Measurements from ENCODE around the gene PDLIM1. TPM values are rescaled to one million over a fixed set of nuclear protein-coding genes. Genes with fewer than 3 reads are reported as not detected.

PDLIM1 gene
- total and polyA plus RNA-seq, 2 of the 8 experiments (the other 6 are each of a cell fraction or from before 2014, with no cell fraction given) = 169 to 245 TPM

DNA sequence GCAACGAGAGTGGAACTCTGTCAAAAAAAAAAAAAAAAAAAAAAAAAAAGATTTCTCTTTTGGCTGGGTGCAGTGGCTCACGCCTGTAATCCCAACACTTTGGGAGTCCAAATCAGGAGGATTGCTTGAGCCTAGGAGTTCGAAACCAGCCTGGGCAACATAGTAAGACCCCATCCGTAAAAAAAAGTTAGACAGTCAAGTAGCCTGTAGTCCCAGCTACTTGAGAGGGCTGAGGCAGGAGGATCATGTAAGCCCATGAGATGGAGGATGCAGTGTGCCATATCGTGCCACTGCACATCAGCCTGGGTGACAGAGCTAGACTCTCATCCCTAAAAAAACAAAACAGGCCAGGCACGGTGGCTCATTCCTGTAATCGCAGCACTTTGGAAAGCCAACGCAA, 25.2 kb downstream of the PDLIM1 start:
- no peak for TF ChIP-seq RBBP5 (IDR thresholded peaks at IDR 0.05; ENCODE audit: borderline replicate concordance, low read depth, low read length)
- no peak for TF ChIP-seq MAFK (IDR thresholded peaks at IDR 0.05; ENCODE audit: low read depth, low read length)
- no peak for TF ChIP-seq RFX5 (IDR thresholded peaks at IDR 0.05; ENCODE audit: borderline replicate concordance, low read depth, low read length)
- TF ChIP-seq KDM1A (IDR thresholded peaks at IDR 0.05; ENCODE audit: borderline replicate concordance, low read length) = no peak
- no peak for TF ChIP-seq TBP (IDR thresholded peaks at IDR 0.05; ENCODE audit: low read depth, low read length)
- WGBS, 2 experiments (ENCODE audit: extremely low coverage in 1 of 2, insufficient coverage in 1 of 2, insufficient read length in 1 of 2, insufficient replicate concordance in 2 of 2, low coverage in 1 of 2, low lambda C conversion rate in 2 of 2, missing lambda C conversion rate in 1 of 2) = 94% methylated on average over 8 of the region's 8 CpGs; no CpG with 5 or more reads in 1 of the 2 experiments
- Histone ChIP-seq H2BK15ac (ENCODE audit: low read length) (0 out of 2 replicates have a peak overlapping the region, but pooled peaks have one; percentile 96), H2BK120ac (replicated peaks; ENCODE audit: low read depth, low read length) (no peak overlapping the region), H3K14ac (ENCODE audit: insufficient read length) (no peak overlapping the region), H4K5ac (ENCODE audit: insufficient read length, low read depth, low read length) (peak overlapping the region; percentile 38), H3K18ac (ENCODE audit: extremely low read depth, low read length) (0 out of 2 replicates have a peak overlapping the region, but pooled peaks have one; percentile 36), H2AK5ac (ENCODE audit: low read depth, low read length) (peak overlapping the region; percentile 99), H3K56ac (replicated peaks; ENCODE audit: insufficient read length, low read depth, low read length) (no peak overlapping the region), H3K4me2 (ENCODE audit: insufficient read depth in 1 of 2, low read depth in 2 of 2, low read length in 2 of 2) (no peak overlapping the region; a peak in 1 of 4 replicates), H4K20me1 (replicated peaks in 1 of 2; ENCODE audit: control insufficient read depth in 1 of 2, insufficient read depth in 2 of 2, low read length in 2 of 2) (peaks cover 0 to 1% of the 10 kb centered on the region in 2 experiments), H3K9me3 (ENCODE audit: insufficient read depth in 2 of 2, low read depth in 1 of 2, low read length in 1 of 2) (no peaks in the 10 kb centered on the region), H3K4me1 (replicated peaks in 1 of 4; ENCODE audit: control insufficient read depth in 3 of 4, insufficient read depth in 4 of 4, low read length in 3 of 4) (peaks cover 6 to 31% (median 15%) of the 10 kb centered on the region in 4 experiments), H2AFZ (ENCODE audit: low read length) (no peak overlapping the region), H3K79me2 (ENCODE audit: control insufficient read depth in 1 of 2, insufficient read depth in 2 of 2, low read length in 2 of 2) (peaks cover 0 to 5% of the 10 kb centered on the region in 2 experiments; a peak in 1 of 4 replicates), H2BK20ac (ENCODE audit: low read length) (peak overlapping the region; percentile 97), H3K36me3 (ENCODE audit: control insufficient read depth in 2 of 4, insufficient read depth in 4 of 4, low read length in 3 of 4) (peaks cover 3 to 73% (median 17%) of the 10 kb centered on the region in 4 experiments; a peak in 7 of 8 replicates), H4K8ac (ENCODE audit: extremely low read depth, insufficient read depth, low read length) (no peak overlapping the region), H3K23ac (ENCODE audit: insufficient read length) (no peak overlapping the region), H3K27ac (ENCODE audit: low read depth, low read length) (peak overlapping the region; percentile 25; the same call in 1 of the 2 replicates), H3K9ac (replicated peaks in 1 of 4; ENCODE audit: extremely low read depth in 1 of 4, low read depth in 3 of 4, low read length in 3 of 4) (no peak overlapping the region), H3K4ac (replicated peaks; ENCODE audit: insufficient read length, low read depth, low read length) (no peak overlapping the region), H3K79me1 (ENCODE audit: low read depth, low read length) (peaks cover 5% of the 10 kb centered on the region; the same call in 1 of the 2 replicates), H2BK12ac (ENCODE audit: low read depth, low read length) (peak overlapping the region; percentile 96), H4K91ac (replicated peaks; ENCODE audit: insufficient read length, low read length) (no peak overlapping the region), H3K23me2 (ENCODE audit: low read depth, low read length) (no peaks in the 10 kb centered on the region), H3K4me3 (ENCODE audit: extremely low read depth in 1 of 4, insufficient read depth in 2 of 4, low read depth in 3 of 4, low read length in 4 of 4) (no peak overlapping the region), H2BK5ac (ENCODE audit: low read depth, low read length) (peak overlapping the region; percentile 78; the same call in 1 of the 2 replicates), H3K27me3 (replicated peaks in 1 of 4; ENCODE audit: control insufficient read depth in 3 of 4, extremely low read depth in 1 of 4, insufficient read depth in 3 of 4, low read length in 3 of 4) (no peaks in the 10 kb centered on the region)
- DNase-seq (ENCODE audit: low read depth in 1 of 2, low spot score in 2 of 2) (peak in 1 of 2 experiments; percentile 39), FAIRE-seq (no peak)
- CTCF ChIA-PET (ENCODE audit: partially characterized antibody) = interaction anchor here (0.6 to 7.3 kb wide), 5 partner anchors 8 to 97 kb away, joined by 3 to 52 read pairs (median 12); no protein-coding TSS in a partner anchor
- POLR2A ChIA-PET (ENCODE audit: partially characterized antibody) = interaction anchor here (0.6 to 2.6 kb wide), 3 partner anchors 13 to 256 kb away, joined by 3 to 17 read pairs (median 6); no protein-coding TSS in a partner anchor

Data from H1 (cell line).